ENCODE results near the gene PRIM2.
"Not testable (repeated sequence)": the region's sequence is repeated elsewhere in the genome, so short reads cannot be mapped to it uniquely, and the experiment has no call there.

Gene PRIM2

GRCh38 chr6:57482471-57482870 lies 165.0 kb downstream of the PRIM2 start:
- H3K9me3 Mint-ChIP-seq, H3K27ac Mint-ChIP-seq, H3K4me1 Mint-ChIP-seq, H3K27me3 Mint-ChIP-seq, H3K4me3 Mint-ChIP-seq: not testable (repeated sequence)
- peaks cover 17% of the 10 kb centered on the region for H3K36me3 Mint-ChIP-seq

GRCh38 chr6:57486494-57487081 lies 169.2 kb downstream of the PRIM2 start:
- not testable (repeated sequence) for H3K36me3 Mint-ChIP-seq, H3K4me3 Mint-ChIP-seq, H3K27me3 Mint-ChIP-seq, H3K4me1 Mint-ChIP-seq, H3K9me3 Mint-ChIP-seq, H3K27ac Mint-ChIP-seq

- H3K4me3 Mint-ChIP-seq, H3K27ac Mint-ChIP-seq, H3K27me3 Mint-ChIP-seq, H3K36me3 Mint-ChIP-seq, H3K9me3 Mint-ChIP-seq, H3K4me1 Mint-ChIP-seq: not testable (repeated sequence)
Measured at GRCh38 chr6:57488551-57488950, 171.1 kb downstream of the PRIM2 start.

GRCh38 chr6:57489887-57490286 lies 172.5 kb downstream of the PRIM2 start:
- H3K36me3 Mint-ChIP-seq, H3K4me1 Mint-ChIP-seq, H3K27ac Mint-ChIP-seq, H3K4me3 Mint-ChIP-seq, H3K27me3 Mint-ChIP-seq, H3K9me3 Mint-ChIP-seq: not testable (repeated sequence)

GRCh38 chr6:57491795-57492194 lies 174.4 kb downstream of the PRIM2 start:
- H3K27me3 Mint-ChIP-seq, H3K4me3 Mint-ChIP-seq, H3K27ac Mint-ChIP-seq, H3K9me3 Mint-ChIP-seq, H3K4me1 Mint-ChIP-seq, H3K36me3 Mint-ChIP-seq: not testable (repeated sequence)

GRCh38 chr6:57496251-57496650 lies 178.8 kb downstream of the PRIM2 start:
- not testable (repeated sequence) for H3K4me3 Mint-ChIP-seq, H3K27ac Mint-ChIP-seq, H3K36me3 Mint-ChIP-seq, H3K27me3 Mint-ChIP-seq, H3K9me3 Mint-ChIP-seq, H3K4me1 Mint-ChIP-seq

- H3K36me3 Mint-ChIP-seq, H3K4me1 Mint-ChIP-seq, H3K27ac Mint-ChIP-seq, H3K4me3 Mint-ChIP-seq, H3K9me3 Mint-ChIP-seq, H3K27me3 Mint-ChIP-seq: not testable (repeated sequence)
Measured at GRCh38 chr6:57500368-57501021, 183.1 kb downstream of the PRIM2 start.

GRCh38 chr6:57502387-57502786 lies 185.0 kb downstream of the PRIM2 start:
- H3K9me3 Mint-ChIP-seq, H3K4me3 Mint-ChIP-seq, H3K27me3 Mint-ChIP-seq, H3K36me3 Mint-ChIP-seq, H3K27ac Mint-ChIP-seq, H3K4me1 Mint-ChIP-seq: not testable (repeated sequence)

- not testable (repeated sequence) for H3K27me3 Mint-ChIP-seq, H3K27ac Mint-ChIP-seq, H3K4me3 Mint-ChIP-seq, H3K9me3 Mint-ChIP-seq, H3K4me1 Mint-ChIP-seq, H3K36me3 Mint-ChIP-seq
Measured at GRCh38 chr6:57505251-57505650, 187.8 kb downstream of the PRIM2 start.

GRCh38 chr6:57510390-57510789 lies 193.0 kb downstream of the PRIM2 start:
- not testable (repeated sequence) for H3K36me3 Mint-ChIP-seq, H3K4me1 Mint-ChIP-seq, H3K27ac Mint-ChIP-seq, H3K27me3 Mint-ChIP-seq, H3K4me3 Mint-ChIP-seq, H3K9me3 Mint-ChIP-seq

- not testable (repeated sequence) for H3K9me3 Mint-ChIP-seq, H3K4me3 Mint-ChIP-seq, H3K36me3 Mint-ChIP-seq, H3K4me1 Mint-ChIP-seq, H3K27me3 Mint-ChIP-seq, H3K27ac Mint-ChIP-seq
Measured at GRCh38 chr6:57515171-57515570, 197.7 kb downstream of the PRIM2 start.

- H3K27ac Mint-ChIP-seq, H3K9me3 Mint-ChIP-seq, H3K4me1 Mint-ChIP-seq, H3K4me3 Mint-ChIP-seq, H3K36me3 Mint-ChIP-seq, H3K27me3 Mint-ChIP-seq: not testable (repeated sequence)
Measured at GRCh38 chr6:57515845-57516244, 198.4 kb downstream of the PRIM2 start.

- not testable (repeated sequence) for H3K36me3 Mint-ChIP-seq, H3K27ac Mint-ChIP-seq, H3K4me1 Mint-ChIP-seq, H3K27me3 Mint-ChIP-seq, H3K9me3 Mint-ChIP-seq, H3K4me3 Mint-ChIP-seq
Measured at GRCh38 chr6:57516776-57517175, 199.3 kb downstream of the PRIM2 start.

GRCh38 chr6:57519198-57519597 lies 201.8 kb downstream of the PRIM2 start:
- H3K4me3 Mint-ChIP-seq, H3K27ac Mint-ChIP-seq, H3K9me3 Mint-ChIP-seq, H3K36me3 Mint-ChIP-seq, H3K27me3 Mint-ChIP-seq, H3K4me1 Mint-ChIP-seq: not testable (repeated sequence)

GRCh38 chr6:57521085-57521484 lies 203.7 kb downstream of the PRIM2 start:
- H3K36me3 Mint-ChIP-seq, H3K4me3 Mint-ChIP-seq, H3K9me3 Mint-ChIP-seq, H3K27me3 Mint-ChIP-seq, H3K27ac Mint-ChIP-seq, H3K4me1 Mint-ChIP-seq: not testable (repeated sequence)

- H3K4me3 Mint-ChIP-seq, H3K36me3 Mint-ChIP-seq, H3K9me3 Mint-ChIP-seq, H3K4me1 Mint-ChIP-seq, H3K27me3 Mint-ChIP-seq, H3K27ac Mint-ChIP-seq: not testable (repeated sequence)
Measured at GRCh38 chr6:57523221-57523620, 205.8 kb downstream of the PRIM2 start.

GRCh38 chr6:57529755-57530154 lies 212.3 kb downstream of the PRIM2 start:
- H3K9me3 Mint-ChIP-seq, H3K4me3 Mint-ChIP-seq: not testable (repeated sequence)

More at GRCh38 chr6:57529755-57530154, 212.3 kb downstream of the PRIM2 start:
- not testable (repeated sequence) for H3K27me3 Mint-ChIP-seq, H3K27ac Mint-ChIP-seq, H3K4me1 Mint-ChIP-seq
- H3K36me3 Mint-ChIP-seq, result peaks cover 10% of the 10 kb centered on the region

Measured in activated naive CD4-positive, alpha-beta T cell treated with anti-CD3 and anti-CD28 coated beads, Interleukin-2, amount 50 U/mL, for 24 hours (primary cell).